Ascending aorta (tissue), 2 donors: Measurements from ENCODE around the gene CCN6. TPM values are rescaled to one million over a fixed set of nuclear protein-coding genes. Genes with fewer than 3 reads are reported as not detected.

Experiments
- DNase-seq, 2 donors: peaks; one replicate each; pipeline ENCODE4 v3.0.0-alpha.2; 2019; ENCODE audit warnings: low spot score in 2 of 2
- H3K27ac ChIP-seq, 2 donors: fragments of 200-600 bp; sonication (generic); one replicate each; pipeline ENCODE4 v1.5.1; 2016 to 2017; ENCODE audit warnings: mild to moderate bottlenecking in 1 of 2
- H3K27me3 ChIP-seq: fragments of 200-600 bp; sonication (generic); one replicate; pipeline ENCODE4 v1.5.1; 2017
- H3K36me3 ChIP-seq, 2 donors: fragments of 200-600 bp; sonication (generic); one replicate each; pipeline ENCODE4 v1.5.1; 2016
- H3K4me1 ChIP-seq, 2 donors: fragments of 200-600 bp; sonication (generic); one replicate each; pipeline ENCODE4 v1.5.1; 2016 to 2017; ENCODE audit warnings: mild to moderate bottlenecking in 1 of 2
- H3K4me3 ChIP-seq, 2 donors: fragments of 200-600 bp; sonication (generic); one replicate each; pipeline ENCODE4 v1.5.1; 2016 to 2017; ENCODE audit warnings: mild to moderate bottlenecking in 1 of 2
- H3K9me3 ChIP-seq, 2 donors: fragments of 200-600 bp; sonication (generic); one replicate each; pipeline ENCODE4 v1.5.1; 2016
- intact Hi-C: fragments of 100-400 bp; cut with DNase I; formaldehyde crosslinking; loops from one replicate; pipeline ENCODE4 v1.15.1; 2023
- total RNA-seq: library from RNA; depleted of rRNA; stranded (reverse); fragments of >200 nt; gene quantifications from one replicate; pipeline ENCODE4 v1.1.0, GENCODE V29; 2016
- TF ChIP-seq, protein P1 (sequence below), 3 experiments: fragments of 200-600 bp in 2 of 3; fragments of 450-650 bp in 1 of 3; sonication (generic) in 2 of 3; IDR thresholded peaks; one replicate each; pipeline ENCODE4 v1.5.1; 2016 to 2019; ENCODE audit warnings: antibody characterized with exemption in 3 of 3, mild to moderate bottlenecking in 1 of 3, moderate library complexity in 1 of 3

The CCN6 gene
- total RNA-seq, 1 donor from 2014 or later = not detected

DNA sequence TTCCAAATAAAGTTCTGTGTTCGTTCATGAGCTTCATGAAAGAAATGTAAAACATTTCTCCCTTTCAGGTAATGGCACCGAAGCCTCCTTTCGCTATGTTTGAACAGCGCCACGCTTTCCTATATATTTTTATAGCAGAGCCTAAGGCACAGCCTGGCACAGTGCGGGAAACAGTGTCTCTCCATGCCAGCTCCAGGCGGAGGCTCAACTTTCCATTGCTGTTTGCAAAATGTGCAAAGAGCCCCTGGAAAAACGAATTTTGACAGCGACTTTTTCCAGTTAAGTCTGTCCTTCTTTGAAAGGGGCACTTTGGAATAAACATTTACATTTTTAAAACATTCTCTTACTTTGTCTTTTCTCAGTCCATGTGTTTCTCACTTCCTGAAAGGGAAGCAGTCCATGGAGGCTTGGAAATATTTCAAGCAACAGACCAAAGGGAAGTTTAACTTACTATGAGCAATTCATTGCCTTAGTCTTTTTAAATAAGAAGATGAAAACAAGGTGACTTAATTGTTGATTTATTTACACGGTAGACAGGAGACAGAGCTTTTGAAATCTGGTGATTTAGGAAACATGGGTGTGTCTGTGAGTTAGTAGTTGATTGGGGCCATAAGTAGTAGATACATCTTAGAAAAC is 769 bp downstream of the CCN6 start:
- H3K4me1 ChIP-seq = no peaks in the 10 kb centered on the region
- H3K36me3 ChIP-seq = no peaks in the 10 kb centered on the region
- H3K9me3 ChIP-seq = no peaks in the 10 kb centered on the region
- H3K27me3 ChIP-seq = no peaks in the 10 kb centered on the region
- TF ChIP-seq, protein P1, sequence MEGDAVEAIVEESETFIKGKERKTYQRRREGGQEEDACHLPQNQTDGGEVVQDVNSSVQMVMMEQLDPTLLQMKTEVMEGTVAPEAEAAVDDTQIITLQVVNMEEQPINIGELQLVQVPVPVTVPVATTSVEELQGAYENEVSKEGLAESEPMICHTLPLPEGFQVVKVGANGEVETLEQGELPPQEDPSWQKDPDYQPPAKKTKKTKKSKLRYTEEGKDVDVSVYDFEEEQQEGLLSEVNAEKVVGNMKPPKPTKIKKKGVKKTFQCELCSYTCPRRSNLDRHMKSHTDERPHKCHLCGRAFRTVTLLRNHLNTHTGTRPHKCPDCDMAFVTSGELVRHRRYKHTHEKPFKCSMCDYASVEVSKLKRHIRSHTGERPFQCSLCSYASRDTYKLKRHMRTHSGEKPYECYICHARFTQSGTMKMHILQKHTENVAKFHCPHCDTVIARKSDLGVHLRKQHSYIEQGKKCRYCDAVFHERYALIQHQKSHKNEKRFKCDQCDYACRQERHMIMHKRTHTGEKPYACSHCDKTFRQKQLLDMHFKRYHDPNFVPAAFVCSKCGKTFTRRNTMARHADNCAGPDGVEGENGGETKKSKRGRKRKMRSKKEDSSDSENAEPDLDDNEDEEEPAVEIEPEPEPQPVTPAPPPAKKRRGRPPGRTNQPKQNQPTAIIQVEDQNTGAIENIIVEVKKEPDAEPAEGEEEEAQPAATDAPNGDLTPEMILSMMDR (IDR thresholded peaks at IDR 0.05) = no peak
- no peak overlapping the region for H3K4me3 ChIP-seq
- no peak overlapping the region for H3K27ac ChIP-seq
- no peak for DNase-seq
- intact Hi-C loops = no loop called here

DNA sequence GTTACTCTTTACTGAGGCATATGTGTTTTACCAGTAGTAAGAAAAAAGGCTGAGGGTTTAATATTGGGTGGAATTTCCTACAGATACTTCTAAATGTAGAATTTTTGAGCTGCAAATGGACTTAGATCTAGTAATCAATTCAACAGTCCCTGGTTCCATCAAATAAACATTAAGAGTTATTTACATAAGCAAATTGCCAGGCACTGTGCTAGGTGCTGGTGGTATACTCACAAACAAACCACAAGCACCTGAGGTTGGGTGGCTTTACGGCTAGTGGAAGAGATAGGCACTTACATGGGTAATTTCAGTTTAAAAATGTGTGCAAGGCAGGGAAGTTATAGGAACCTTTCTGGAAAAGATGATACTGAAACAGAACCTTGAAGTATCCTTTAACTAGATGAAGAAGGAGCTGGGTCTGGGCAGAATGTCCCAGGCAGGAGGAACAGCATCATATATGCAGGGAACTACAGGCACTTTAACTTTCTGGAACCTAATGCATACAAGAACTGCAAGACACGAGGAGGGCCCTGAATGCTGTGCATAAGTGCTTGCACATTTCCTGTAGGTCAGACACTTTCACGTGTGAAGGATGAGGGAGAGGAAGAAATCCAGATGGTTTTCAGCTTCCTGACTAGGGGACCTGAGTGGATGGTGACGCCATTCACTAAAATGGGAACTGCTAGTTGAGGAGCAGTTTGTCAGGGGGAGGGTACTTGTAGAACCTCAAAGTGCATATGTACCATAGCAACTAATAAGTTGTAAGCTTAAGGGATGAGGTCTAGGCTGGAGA is 4.5 kb downstream of the CCN6 start:
- Histone ChIP-seq H3K4me1 (no peaks in the 10 kb centered on the region), H3K27me3 (no peaks in the 10 kb centered on the region), H3K9me3 (no peaks in the 10 kb centered on the region), H3K36me3 (no peaks in the 10 kb centered on the region), H3K27ac (no peak overlapping the region), H3K4me3 (no peak overlapping the region)
- no peak for DNase-seq
- intact Hi-C loops = no loop called here
- TF ChIP-seq, protein P1 (IDR thresholded peaks at IDR 0.05) = no peak

DNA sequence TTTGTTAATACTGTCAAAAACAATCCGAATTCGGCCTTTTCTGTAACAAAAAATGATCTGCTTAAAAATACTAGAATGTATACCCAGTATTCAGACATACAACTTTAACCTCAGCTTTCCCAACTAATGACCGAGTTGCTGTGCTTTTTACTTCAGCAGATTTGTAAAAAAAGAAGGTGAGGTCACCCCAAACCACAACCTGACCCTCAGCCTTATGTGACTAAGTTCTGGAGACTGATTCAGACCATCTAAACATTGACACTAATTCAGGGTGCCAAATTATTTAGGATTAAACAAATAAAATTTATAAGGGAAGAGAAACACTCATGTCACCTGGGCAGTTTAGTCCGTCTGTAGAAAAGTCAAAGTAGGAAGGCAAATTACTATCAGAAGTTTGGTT is 7.7 kb downstream of the CCN6 start:
- Histone ChIP-seq H3K4me3 (no peak overlapping the region), H3K36me3 (no peaks in the 10 kb centered on the region), H3K4me1 (no peaks in the 10 kb centered on the region), H3K9me3 (no peaks in the 10 kb centered on the region), H3K27ac (no peak overlapping the region), H3K27me3 (no peaks in the 10 kb centered on the region)
- no peak for DNase-seq
- TF ChIP-seq, protein P1 (IDR thresholded peaks at IDR 0.05) = no peak
- intact Hi-C loops = no loop called here

DNA sequence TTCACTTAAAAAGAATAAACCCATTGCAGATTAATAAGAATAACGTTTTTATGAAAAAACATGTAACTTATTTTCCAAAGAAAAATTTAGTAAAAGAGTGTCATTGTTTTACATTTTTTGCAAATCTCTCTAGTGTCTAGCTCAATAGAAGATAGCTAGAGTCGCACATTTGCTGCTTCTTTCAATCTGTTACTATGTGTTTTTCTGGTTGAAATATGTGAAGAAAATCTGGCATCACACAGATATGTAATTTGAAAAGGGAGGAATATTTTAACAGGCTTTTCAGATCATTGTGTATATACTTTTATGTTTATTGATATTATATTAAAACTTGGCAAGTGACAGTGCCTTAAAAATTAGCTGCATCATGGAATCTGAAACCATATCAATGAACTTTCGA is 9.1 kb downstream of the CCN6 start:
- TF ChIP-seq, protein P1 (IDR thresholded peaks at IDR 0.05) = no peak
- Histone ChIP-seq H3K4me1 (no peaks in the 10 kb centered on the region), H3K9me3 (no peaks in the 10 kb centered on the region), H3K27ac (no peak overlapping the region), H3K27me3 (no peaks in the 10 kb centered on the region), H3K4me3 (no peak overlapping the region), H3K36me3 (no peaks in the 10 kb centered on the region)
- intact Hi-C loops = no loop called here
- DNase-seq = no peak

DNA sequence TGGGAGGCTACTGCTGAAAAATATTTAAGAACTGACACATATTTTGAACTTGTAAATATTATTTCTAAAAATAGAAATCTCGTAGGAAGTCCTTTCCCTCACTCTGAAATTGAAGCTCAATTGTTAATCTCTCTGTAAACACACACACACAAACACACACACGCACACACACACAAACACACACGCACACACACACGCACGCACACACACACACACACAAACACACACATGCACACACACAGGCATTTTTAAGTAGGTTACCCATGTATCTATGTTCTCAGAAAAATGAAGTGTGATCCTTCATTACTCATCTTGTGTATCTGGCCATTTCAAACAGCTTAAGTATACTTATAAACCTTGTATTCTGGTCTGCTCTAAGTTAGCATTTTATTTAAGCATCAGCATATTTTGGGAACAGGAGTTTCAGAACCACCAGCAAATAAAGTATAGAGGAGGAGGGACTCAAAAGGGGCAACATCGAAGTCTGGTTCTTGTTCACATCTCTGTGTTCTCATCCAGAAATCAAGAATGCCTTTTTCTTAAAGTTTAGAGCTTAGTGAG is 11.6 kb downstream of the CCN6 start:
- DNase-seq = no peak
- no peaks in the 10 kb centered on the region for H3K27me3 ChIP-seq
- intact Hi-C loops = no loop called here
- H3K9me3 ChIP-seq = no peaks in the 10 kb centered on the region
- TF ChIP-seq, protein P1 (IDR thresholded peaks at IDR 0.05) = no peak
- H3K36me3 ChIP-seq = peaks cover 0 to 8% of the 10 kb centered on the region in 2 donors
- no peak overlapping the region for H3K27ac ChIP-seq
- H3K4me3 ChIP-seq = no peak overlapping the region
- H3K4me1 ChIP-seq = no peaks in the 10 kb centered on the region
